CD4-positive, alpha-beta T cell treated with Interleukin-10 for 1 hour (primary cell): ENCODE measurements around the gene WNT1.
A peak's percentile ranks its signal among the peaks of the same experiment; 100 is the strongest.

ENCODE experiments used
- DNase-seq: peaks from one replicate; pipeline ENCODE4 v3.0.0-alpha.2; 2020

The WNT1 gene

GRCh38 chr12:49010092-49010668 is 32.1 kb downstream of the WNT1 start:
- no peak for DNase-seq

GRCh38 chr12:49012739-49013138 is 34.6 kb downstream of the WNT1 start:
- no peak for DNase-seq

GRCh38 chr12:49013428-49013827 is 35.3 kb downstream of the WNT1 start:
- no peak for DNase-seq

GRCh38 chr12:49014547-49014946 is 36.4 kb downstream of the WNT1 start:
- no peak for DNase-seq

GRCh38 chr12:49015196-49015595 is 37.1 kb downstream of the WNT1 start:
- DNase-seq: no peak

- DNase-seq: peak; percentile 44
These were observed 39.8 kb downstream of the WNT1 start for GRCh38 chr12:49017891-49018260.

- peak; percentile 98 for DNase-seq
These were observed 40.4 kb downstream of the WNT1 start, which contains the start of gene PRKAG1 for GRCh38 chr12:49018261-49019119. PRKAG1 (minus strand) TSS chr12:49018776; CDS start chr12:49018740, 36 bp downstream.

GRCh38 chr12:49019120-49019430 is 41.0 kb downstream of the WNT1 start:
- no peak for DNase-seq

GRCh38 chr12:49019443-49020324 is 41.6 kb downstream of the WNT1 start:
- peak; percentile 64 for DNase-seq

- DNase-seq: no peak
These were observed 42.3 kb downstream of the WNT1 start for GRCh38 chr12:49020441-49020840.

GRCh38 chr12:49021292-49021915 is 43.3 kb downstream of the WNT1 start:
- no peak for DNase-seq

GRCh38 chr12:49022558-49023178 is 44.5 kb downstream of the WNT1 start:
- no peak for DNase-seq

GRCh38 chr12:49023812-49024211 is 45.7 kb downstream of the WNT1 start:
- DNase-seq: no peak

- no peak for DNase-seq
These were observed 46.4 kb downstream of the WNT1 start for GRCh38 chr12:49024543-49024942.

- DNase-seq: no peak
These were observed 47.3 kb downstream of the WNT1 start for GRCh38 chr12:49025463-49025862.

- DNase-seq: no peak
These were observed 48.0 kb downstream of the WNT1 start for GRCh38 chr12:49026101-49026500.

- DNase-seq: no peak
These were observed 48.8 kb downstream of the WNT1 start for GRCh38 chr12:49026678-49027480.

GRCh38 chr12:49027846-49028555 is 49.9 kb downstream of the WNT1 start:
- DNase-seq: no peak

GRCh38 chr12:49028666-49029275 is 50.6 kb downstream of the WNT1 start:
- DNase-seq: no peak

GRCh38 chr12:49030119-49030518 is 52.0 kb downstream of the WNT1 start:
- DNase-seq: no peak
